HEK293 (cell line): ENCODE data around the gene C16orf82.

Experiments
- CTCF ChIA-PET: fragments of 350-600 bp; formaldehyde crosslinking; extraction: SDS; loops from one replicate; lab custom pipeline; 2021; ENCODE audit warnings: antibody characterized with exemption; lab: Yijun Ruan, JAX
- POLR2A ChIA-PET: fragments of 300-600 bp; formaldehyde crosslinking; extraction: SDS; loops from one replicate; lab custom pipeline; 2020; ENCODE audit warnings: antibody characterized with exemption, inconsistent platforms; lab: Yijun Ruan, JAX
- H3K27ac ChIP-seq: fragments of 200-500 bp; sonication (Bioruptor generic); 2 replicates; pipeline ENCODE4 v1.5.1; 2014; ENCODE audit warnings: low read depth, low read length, control low read depth, inconsistent platforms; ENCODE audit errors: extremely low read depth
- H3K36me3 ChIP-seq, 2 experiments: fragments of 200-500 bp in 1 of 2; sonication (Bioruptor generic) in 1 of 2; 1 replicate in 1 of 2; 2 replicates in 1 of 2; pipeline ENCODE4 v1.5.1; 2014 to 2017; ENCODE audit warnings: inconsistent platforms in 2 of 2, low read length in 2 of 2; ENCODE audit not compliant: control insufficient read depth in 2 of 2, insufficient read depth in 1 of 2
- H3K4me1 ChIP-seq: fragments of 200-500 bp; sonication (Bioruptor generic); 2 replicates; pipeline ENCODE4 v1.5.1; 2014; ENCODE audit warnings: mild to moderate bottlenecking, low read length, inconsistent platforms; ENCODE audit not compliant: control insufficient read depth, insufficient read depth
- H3K4me3 ChIP-seq: 2 replicates; pipeline ENCODE4 v1.5.1; 2011; ENCODE audit warnings: low read depth, mild to moderate bottlenecking, control low read depth, low read length, moderate library complexity
- H3K9me3 ChIP-seq: fragments of 200-500 bp; sonication (Bioruptor generic); 2 replicates; pipeline ENCODE4 v1.5.1; 2014; ENCODE audit warnings: low read depth, low read length, inconsistent platforms; ENCODE audit not compliant: control insufficient read depth, insufficient read depth
- GLIS2 ChIP-seq: fragments of 450-650 bp; formaldehyde crosslinking; IDR thresholded peaks from 2 replicates; pipeline ENCODE4 v1.5.1; 2016; ENCODE audit warnings: missing biosample characterization, missing genetic modification characterization
- HOXC10 ChIP-seq: sonication (generic); formaldehyde crosslinking; IDR thresholded peaks from 2 replicates; pipeline ENCODE4 v1.8.1; 2023; ENCODE audit warnings: mild to moderate bottlenecking, missing genetic modification reagents
- PRDM2 ChIP-seq: fragments of 450-650 bp; formaldehyde crosslinking; IDR thresholded peaks from 2 replicates; pipeline ENCODE4 v1.5.1; 2016; ENCODE audit warnings: missing biosample characterization, missing genetic modification characterization, borderline replicate concordance
- SALL2 ChIP-seq: fragments of 450-650 bp; formaldehyde crosslinking; IDR thresholded peaks from 2 replicates; pipeline ENCODE4 v1.5.0; 2017; ENCODE audit warnings: missing biosample characterization, mild to moderate bottlenecking, missing genetic modification characterization, borderline replicate concordance
- ZNF211 ChIP-seq: fragments of 450-650 bp; formaldehyde crosslinking; IDR thresholded peaks from 2 replicates; pipeline ENCODE4 v1.5.1; 2016; ENCODE audit warnings: low read depth, missing biosample characterization, missing genetic modification characterization
- ZNF239 ChIP-seq: fragments of 450-650 bp; formaldehyde crosslinking; IDR thresholded peaks from 2 replicates; pipeline ENCODE4 v1.5.1; 2016; ENCODE audit warnings: missing biosample characterization, missing genetic modification characterization
- ZNF341 ChIP-seq: fragments of 450-650 bp; formaldehyde crosslinking; IDR thresholded peaks from 2 replicates; pipeline ENCODE4; 2016; ENCODE audit warnings: low read depth, missing biosample characterization, missing genetic modification characterization
- ZNF37A ChIP-seq: fragments of 450-650 bp; IDR thresholded peaks from 2 replicates; pipeline ENCODE4 v1.5.1; 2018; ENCODE audit warnings: missing biosample characterization, missing genetic modification characterization
- ZNF394 ChIP-seq: fragments of 450-650 bp; formaldehyde crosslinking; IDR thresholded peaks from 2 replicates; pipeline ENCODE4 v1.5.1; 2016; ENCODE audit warnings: missing biosample characterization, missing genetic modification characterization, mild to moderate bottlenecking, moderate library complexity, borderline replicate concordance
- ZNF544 ChIP-seq: fragments of 450-650 bp; formaldehyde crosslinking; IDR thresholded peaks from 2 replicates; pipeline ENCODE4 v1.5.0; 2017; ENCODE audit warnings: missing biosample characterization, missing genetic modification characterization
- ZNF558 ChIP-seq: fragments of 450-650 bp; formaldehyde crosslinking; IDR thresholded peaks from 2 replicates; pipeline ENCODE4 v1.5.1; 2016; ENCODE audit warnings: missing biosample characterization, missing genetic modification characterization
- ZNF660 ChIP-seq: fragments of 450-650 bp; IDR thresholded peaks from 2 replicates; pipeline ENCODE4 v1.5.1; 2018; ENCODE audit warnings: missing biosample characterization, mild to moderate bottlenecking, missing genetic modification characterization
- ZNF670 ChIP-seq: fragments of 450-650 bp; formaldehyde crosslinking; IDR thresholded peaks from 2 replicates; pipeline ENCODE4 v1.5.1; 2016; ENCODE audit warnings: missing biosample characterization, missing genetic modification characterization, low read depth
- ZNF701 ChIP-seq: fragments of 450-650 bp; formaldehyde crosslinking; IDR thresholded peaks from 2 replicates; pipeline ENCODE4 v1.5.1; 2016; ENCODE audit warnings: missing biosample characterization, missing genetic modification characterization
- ZNF830 ChIP-seq: fragments of 450-650 bp; IDR thresholded peaks from 2 replicates; pipeline ENCODE4 v1.5.0; 2018; ENCODE audit warnings: missing biosample characterization, missing genetic modification characterization, low read depth, mild to moderate bottlenecking, moderate library complexity
- ZSCAN30 ChIP-seq: fragments of 450-650 bp; IDR thresholded peaks from 2 replicates; pipeline ENCODE4 v1.5.1; 2018; ENCODE audit warnings: missing biosample characterization, mild to moderate bottlenecking, missing genetic modification characterization, moderate library complexity
- ZXDB ChIP-seq: fragments of 450-650 bp; formaldehyde crosslinking; IDR thresholded peaks from 2 replicates; pipeline ENCODE4 v1.5.1; 2016; ENCODE audit warnings: missing biosample characterization, missing genetic modification characterization
- TF ChIP-seq, protein P1 (sequence below): fragments of 450-650 bp; formaldehyde crosslinking; IDR thresholded peaks from 2 replicates; pipeline ENCODE4 v1.5.1; 2016; ENCODE audit warnings: missing biosample characterization, missing genetic modification characterization, borderline replicate concordance

C16orf82 gene

DNA sequence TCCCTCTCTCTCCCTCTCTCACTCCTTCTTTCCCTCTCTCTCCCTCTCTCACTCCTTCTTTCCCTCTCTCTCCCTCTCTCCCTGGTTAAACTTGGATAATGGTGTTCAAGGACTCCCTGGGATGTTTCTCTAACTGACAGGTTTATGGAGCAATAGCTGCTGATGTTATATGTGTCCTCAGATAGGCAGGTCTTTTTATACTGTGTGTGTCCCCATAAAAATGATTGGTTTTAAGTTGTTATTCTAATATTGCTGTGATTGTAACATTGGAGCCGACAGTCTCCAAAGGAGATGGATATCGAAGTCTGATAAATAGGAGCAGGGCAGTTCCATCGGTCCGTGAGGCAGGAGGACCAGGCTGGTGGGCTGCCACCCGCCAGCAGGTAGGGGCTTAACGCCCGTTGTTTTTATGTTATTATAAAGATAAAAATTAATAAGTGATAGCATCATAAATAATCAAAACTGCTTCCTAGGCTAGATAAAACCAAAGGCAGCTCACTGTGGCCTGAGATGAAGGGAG is 38.1 kb upstream of the C16orf82 start:
- Histone ChIP-seq H3K9me3 (no peaks in the 10 kb centered on the region), H3K4me3 (no peak overlapping the region), H3K4me1 (no peaks in the 10 kb centered on the region), H3K27ac (no peak overlapping the region), H3K36me3 (no peaks in the 10 kb centered on the region)
- POLR2A ChIA-PET, result no interaction called here
- CTCF ChIA-PET, result no interaction called here
- TF ChIP-seq, protein P1, sequence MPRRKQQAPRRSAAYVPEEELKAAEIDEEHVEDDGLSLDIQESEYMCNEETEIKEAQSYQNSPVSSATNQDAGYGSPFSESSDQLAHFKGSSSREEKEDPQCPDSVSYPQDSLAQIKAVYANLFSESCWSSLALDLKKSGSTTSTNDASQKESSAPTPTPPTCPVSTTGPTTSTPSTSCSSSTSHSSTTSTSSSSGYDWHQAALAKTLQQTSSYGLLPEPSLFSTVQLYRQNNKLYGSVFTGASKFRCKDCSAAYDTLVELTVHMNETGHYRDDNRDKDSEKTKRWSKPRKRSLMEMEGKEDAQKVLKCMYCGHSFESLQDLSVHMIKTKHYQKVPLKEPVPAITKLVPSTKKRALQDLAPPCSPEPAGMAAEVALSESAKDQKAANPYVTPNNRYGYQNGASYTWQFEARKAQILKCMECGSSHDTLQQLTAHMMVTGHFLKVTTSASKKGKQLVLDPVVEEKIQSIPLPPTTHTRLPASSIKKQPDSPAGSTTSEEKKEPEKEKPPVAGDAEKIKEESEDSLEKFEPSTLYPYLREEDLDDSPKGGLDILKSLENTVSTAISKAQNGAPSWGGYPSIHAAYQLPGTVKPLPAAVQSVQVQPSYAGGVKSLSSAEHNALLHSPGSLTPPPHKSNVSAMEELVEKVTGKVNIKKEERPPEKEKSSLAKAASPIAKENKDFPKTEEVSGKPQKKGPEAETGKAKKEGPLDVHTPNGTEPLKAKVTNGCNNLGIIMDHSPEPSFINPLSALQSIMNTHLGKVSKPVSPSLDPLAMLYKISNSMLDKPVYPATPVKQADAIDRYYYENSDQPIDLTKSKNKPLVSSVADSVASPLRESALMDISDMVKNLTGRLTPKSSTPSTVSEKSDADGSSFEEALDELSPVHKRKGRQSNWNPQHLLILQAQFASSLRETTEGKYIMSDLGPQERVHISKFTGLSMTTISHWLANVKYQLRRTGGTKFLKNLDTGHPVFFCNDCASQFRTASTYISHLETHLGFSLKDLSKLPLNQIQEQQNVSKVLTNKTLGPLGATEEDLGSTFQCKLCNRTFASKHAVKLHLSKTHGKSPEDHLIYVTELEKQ (tag by site-specific recombination), result no peak
- no peak for TF ChIP-seq ZNF341
- no peak for TF ChIP-seq ZNF558
- TF ChIP-seq ZNF211 (tag by site-specific recombination), result no peak

DNA sequence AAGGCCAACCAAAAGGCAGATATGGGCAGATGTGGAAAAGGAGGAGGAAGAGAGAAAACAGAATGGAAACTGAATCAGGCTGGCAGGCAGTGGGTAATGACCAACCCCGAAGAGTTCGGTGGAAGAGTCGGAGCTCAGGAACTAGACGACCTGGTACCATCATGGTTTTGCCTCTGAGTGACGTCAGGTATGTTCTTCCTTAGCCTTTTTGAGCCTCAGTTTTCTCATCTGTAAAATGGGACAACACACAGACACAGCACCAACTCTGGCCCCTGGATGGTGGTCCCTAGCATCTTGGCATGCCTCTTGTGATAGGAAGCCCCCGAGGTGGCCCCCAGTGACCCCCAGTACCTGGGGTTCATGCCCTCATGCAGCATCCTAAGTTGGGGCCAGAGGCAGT is 37.2 kb upstream of the C16orf82 start:
- no peak for TF ChIP-seq ZXDB (tag by site-specific recombination)
- TF ChIP-seq ZNF394 (tag by site-specific recombination), result no peak
- no peak for TF ChIP-seq ZNF670 (tag by site-specific recombination)
- no peak for TF ChIP-seq SALL2 (tag by site-specific recombination)
- TF ChIP-seq ZNF544, result no peak
- TF ChIP-seq ZNF830 (tag by site-specific recombination), result no peak
- TF ChIP-seq PRDM2 (tag by site-specific recombination), result no peak
- TF ChIP-seq ZNF701 (tag by site-specific recombination), result no peak
- TF ChIP-seq GLIS2 (tag by site-specific recombination), result no peak
- no peak for TF ChIP-seq HOXC10 (CRISPR knock-in tag)
- no peak for TF ChIP-seq ZNF239 (tag by site-specific recombination)
- no peak for TF ChIP-seq ZNF37A (tag by site-specific recombination)
- TF ChIP-seq ZSCAN30 (tag by site-specific recombination), result no peak
- TF ChIP-seq ZNF660 (tag by site-specific recombination), result no peak
- Histone ChIP-seq H3K4me1 (no peaks in the 10 kb centered on the region), H3K27ac (no peak overlapping the region), H3K4me3 (no peak overlapping the region), H3K36me3 (no peaks in the 10 kb centered on the region), H3K9me3 (no peaks in the 10 kb centered on the region)
- POLR2A ChIA-PET, result no interaction called here
- CTCF ChIA-PET, result no interaction called here
